Ramos (cell line): ENCODE data around the gene GTF2A1.
"Not testable (repeated sequence)": the region's sequence is repeated elsewhere in the genome, so short reads cannot be mapped to it uniquely, and the experiment has no call there.

Experiments used
- in situ Hi-C: fragments of 300-500 bp; cut with MboI; formaldehyde crosslinking; loops from one replicate; pipeline ENCODE4 v1.14.3; 2022; ENCODE audit warnings: low sequenced_read_pairs; ENCODE audit not compliant: unreplicated experiment

Gene GTF2A1

DNA sequence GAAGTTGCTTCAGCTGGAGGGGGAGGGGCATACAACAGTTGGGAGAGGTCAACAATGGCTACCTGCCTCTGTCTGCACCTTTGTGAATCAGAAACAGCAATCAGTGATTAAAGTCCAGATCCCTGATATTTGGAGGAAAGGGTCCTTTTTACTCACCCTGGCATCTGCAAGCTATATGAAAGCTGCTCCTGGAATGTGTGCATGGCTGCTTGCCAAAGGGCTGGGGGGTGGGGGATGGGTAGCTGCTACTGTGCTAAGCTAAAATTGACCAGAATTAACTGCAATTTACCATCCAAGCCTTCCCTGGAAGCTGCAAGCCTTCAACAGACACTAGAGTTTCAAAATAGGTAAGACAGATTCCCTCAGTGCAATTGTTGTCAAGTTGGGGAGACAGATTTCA, 13.5 kb upstream of the GTF2A1 start:
- in situ Hi-C loops = no loop called here

DNA sequence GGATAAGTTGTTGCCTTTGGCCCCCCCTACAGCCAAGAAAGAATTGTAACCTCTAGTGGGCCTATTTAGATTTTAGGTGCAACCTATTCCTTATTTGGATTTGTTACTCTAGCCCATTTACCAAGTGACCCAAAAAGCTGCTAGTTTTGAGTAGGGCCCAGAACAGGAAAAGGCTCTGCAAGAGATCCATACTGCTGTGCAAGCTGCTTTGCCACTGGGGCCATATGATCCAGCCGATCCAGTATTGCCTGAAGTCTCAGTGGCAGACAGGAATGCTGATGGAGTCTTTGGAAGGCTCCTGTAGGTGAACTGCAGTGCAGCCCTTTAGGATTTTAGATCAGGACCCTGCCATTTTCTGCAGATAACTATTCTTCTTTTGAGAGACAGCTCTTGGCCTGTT, 12.9 kb upstream of the GTF2A1 start:
- in situ Hi-C loops = no loop called here

DNA sequence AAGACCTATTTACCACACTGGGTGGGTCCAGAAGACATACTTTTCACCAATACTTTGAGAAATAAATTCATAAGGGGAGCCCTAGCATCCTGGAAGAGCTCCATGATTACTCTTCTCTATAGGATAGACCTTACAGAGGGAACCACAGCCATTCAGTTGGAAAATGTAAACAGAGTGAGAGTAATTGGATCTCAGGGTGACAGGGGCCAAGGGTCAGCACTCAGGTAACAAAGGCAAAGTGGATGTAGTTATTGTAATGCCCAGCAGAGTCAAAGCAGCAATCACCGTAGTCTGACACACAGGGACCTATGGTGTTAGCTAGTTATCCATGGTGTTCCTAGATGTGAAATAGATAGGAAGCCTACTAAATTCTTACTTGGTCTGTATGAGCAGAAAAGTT, 10.8 kb upstream of the GTF2A1 start:
- in situ Hi-C loops = no loop called here

DNA sequence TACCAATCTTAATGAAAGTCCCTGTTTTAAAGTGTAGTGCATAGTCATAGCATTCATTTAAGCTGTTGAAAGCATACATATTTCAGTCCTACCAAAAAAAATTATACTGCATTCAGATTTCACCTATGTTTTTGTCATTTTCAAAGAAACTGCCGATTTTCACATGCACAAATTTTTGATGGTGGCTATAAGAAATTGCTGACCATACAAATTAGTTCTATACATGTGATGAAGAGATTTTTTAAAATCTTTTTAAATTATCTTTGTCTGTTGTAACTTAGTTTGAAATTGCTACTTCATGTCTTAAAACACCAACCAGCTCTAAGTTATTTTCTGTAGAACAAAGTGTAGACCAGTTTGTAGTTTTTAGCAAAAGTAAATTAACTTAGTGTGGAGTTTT, 3.5 kb upstream of the GTF2A1 start:
- in situ Hi-C loops = no loop called here

DNA sequence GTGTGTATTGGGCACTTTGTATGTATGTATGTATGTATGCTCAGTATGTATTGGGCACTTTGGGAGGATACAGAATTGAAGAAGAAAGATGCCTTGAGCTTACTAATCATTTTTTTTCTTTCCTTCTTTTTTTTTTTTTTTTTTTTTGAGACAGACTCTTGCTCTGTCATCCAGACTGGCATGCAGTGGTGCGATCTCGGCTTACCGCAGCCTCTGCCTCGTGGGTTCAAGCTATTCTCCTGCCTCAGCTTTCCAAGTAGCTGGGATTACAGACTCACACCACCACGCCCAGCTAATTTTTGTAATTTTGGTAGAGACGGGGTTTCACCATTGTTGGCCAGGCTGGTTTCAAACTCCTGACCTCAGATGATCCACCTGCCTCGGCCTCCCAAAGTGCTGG, 3.0 kb upstream of the GTF2A1 start:
- in situ Hi-C loops = not testable (repeated sequence)

DNA sequence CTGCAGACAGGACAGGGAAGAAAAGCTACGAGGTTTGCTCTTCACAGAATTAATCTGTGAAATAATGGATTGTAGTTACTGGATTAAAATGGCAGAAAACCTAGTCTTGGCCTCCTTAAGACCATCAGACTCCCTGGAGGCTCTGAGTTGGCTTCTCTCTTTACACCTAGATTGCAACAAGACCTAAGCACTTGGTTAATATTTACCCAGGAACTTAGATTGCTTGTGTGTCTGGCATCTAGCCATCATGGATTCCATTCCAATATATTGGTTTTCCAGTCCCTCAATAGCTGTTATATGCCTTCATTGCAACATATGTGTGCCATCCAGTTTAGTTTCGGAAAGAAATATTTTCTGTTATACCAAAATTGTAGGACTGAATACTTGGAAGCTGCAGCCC, 1.9 kb upstream of the GTF2A1 start:
- in situ Hi-C loops = no loop called here

DNA sequence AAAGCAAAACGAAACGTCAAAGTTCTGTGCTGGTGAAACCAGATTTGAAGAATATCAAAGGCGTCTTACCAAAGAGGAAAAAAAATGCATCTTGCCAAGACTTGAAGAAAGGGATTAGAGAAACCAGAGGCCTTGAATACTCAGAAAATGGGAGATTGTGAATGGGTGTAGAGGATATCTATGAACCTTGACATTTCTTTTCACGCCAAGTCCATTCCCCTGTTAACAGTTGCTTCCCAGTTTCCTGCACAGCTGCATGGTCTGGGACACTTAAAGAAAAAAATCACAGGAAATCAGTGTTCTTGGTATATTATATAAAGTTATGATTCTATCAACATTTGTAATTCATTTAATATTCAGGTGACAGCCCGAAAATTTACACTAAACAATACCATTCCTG, 1.4 kb upstream of the GTF2A1 start:
- in situ Hi-C loops = no loop called here

DNA sequence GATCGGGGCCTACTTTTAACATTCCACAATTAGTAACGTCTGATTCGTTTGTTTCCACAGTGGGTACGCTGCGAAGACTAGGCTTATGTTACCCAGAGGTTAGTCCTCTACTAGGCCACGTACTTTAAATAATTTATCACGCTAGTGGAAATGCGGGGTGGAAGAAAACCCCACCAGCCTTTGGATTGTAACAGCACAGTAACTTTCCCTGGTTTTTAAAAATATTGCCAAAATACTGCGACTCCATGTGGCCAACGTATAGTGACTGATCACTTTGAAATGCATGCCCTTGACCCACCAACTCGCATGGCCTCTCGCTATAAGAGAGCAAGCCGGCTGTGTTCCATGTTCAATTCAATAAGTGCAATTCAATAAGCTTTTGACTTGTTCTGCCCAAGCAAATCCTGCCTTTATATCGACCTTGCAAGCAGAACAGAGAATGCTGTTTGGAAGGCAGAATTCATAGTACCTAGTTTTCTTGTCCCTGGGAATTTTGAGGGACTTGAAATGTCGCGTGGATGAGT, 882 bp upstream of the GTF2A1 start:
- in situ Hi-C loops = no loop called here

DNA sequence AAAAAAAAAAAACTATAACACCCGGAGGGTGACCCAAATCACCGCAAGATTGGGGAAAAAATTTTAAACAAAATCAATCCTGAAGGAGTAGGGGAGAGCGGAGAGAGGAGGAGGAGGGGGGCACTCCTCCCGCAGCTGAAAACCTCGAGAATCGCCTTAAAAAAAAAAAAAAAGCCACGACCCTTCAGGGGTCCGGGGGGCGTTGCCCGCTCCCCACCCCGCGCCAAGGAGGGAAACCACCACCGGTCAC, 254 bp downstream of the GTF2A1 start:
- in situ Hi-C loops = no loop called here

DNA sequence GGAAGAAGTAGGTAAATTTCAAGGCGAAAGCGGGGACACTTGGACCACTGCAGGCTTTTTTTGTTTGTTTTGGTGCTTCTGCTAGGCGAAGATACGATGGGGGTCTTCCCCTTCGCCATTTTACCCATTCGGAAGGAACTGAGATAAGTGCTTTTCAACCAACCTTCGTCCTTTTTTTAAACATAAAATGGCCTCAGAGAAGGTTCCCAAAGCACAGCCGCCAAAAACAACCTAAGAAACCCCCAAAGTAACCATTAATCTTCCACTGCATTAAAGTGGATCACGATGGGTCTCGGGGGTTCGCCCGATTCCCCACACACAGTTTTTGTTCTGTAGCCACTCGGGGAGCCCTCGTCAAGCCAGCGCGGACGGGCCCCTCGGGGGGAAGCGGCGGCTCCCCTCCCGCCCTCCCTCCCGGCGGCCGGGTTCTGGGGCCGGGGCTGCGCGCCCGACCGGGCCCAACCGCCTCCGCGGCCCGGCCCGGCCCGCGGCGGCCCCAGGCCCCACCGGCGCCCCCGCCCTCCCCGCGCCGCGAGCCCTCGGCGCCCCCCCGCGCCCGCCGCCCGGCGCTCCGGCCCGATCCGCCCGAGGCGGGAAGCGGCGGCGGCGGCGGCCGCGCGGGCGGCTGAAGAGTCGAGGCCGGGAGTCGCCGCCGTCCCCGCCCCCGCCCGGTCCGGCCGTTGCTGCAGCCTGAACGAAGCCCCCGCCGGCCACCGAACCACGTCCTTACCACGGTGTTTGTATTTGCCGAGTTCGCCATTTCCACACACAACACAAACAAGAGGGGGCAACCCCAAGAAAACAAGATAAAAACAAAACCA, 790 bp downstream of the GTF2A1 start:
- in situ Hi-C loops = no loop called here

DNA sequence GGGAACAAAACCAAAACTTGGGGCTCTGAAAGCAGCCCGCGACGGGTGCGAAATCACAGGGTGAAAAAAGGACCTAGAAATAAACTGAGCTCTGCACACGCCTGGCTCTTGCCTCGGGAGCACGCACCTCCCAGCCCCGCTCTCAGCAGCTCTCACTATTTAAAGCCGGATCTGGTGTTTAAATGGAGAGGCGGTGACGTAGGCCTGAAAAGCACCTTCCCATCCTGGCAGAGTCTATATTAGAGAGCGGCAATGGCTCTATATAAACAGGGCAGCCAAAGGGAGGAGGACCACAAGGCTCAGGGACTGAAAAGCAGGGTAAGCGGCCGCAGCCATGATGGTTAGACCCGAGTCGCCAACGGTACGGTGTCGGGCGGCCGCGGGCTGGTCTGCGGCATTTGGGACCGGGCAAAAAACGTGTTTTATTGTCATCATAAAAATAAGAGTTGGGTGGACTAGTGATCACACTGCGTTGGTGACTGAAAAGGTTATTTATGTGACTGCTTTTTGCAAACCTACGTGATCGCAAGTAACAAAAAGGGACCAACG, 1.5 kb downstream of the GTF2A1 start:
- in situ Hi-C loops = no loop called here

DNA sequence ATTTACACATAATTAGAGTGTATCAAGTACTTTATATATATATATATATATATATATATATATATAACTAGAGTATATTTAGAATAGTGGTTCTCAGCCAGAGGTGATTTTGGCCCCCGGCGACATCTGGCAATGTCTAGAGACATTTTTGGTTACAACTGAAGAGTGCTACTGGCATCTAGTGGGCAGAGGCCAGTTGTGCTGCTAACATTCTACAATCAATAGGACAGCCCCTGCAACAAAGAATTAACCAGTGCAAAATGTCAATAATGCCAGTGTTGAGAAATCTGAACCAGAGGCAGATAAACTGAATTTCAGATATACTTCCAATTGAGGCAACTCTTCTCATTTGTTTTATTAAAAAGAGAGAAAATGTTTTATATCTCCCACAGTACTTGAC, 8.9 kb downstream of the GTF2A1 start:
- in situ Hi-C loops = no loop called here

DNA sequence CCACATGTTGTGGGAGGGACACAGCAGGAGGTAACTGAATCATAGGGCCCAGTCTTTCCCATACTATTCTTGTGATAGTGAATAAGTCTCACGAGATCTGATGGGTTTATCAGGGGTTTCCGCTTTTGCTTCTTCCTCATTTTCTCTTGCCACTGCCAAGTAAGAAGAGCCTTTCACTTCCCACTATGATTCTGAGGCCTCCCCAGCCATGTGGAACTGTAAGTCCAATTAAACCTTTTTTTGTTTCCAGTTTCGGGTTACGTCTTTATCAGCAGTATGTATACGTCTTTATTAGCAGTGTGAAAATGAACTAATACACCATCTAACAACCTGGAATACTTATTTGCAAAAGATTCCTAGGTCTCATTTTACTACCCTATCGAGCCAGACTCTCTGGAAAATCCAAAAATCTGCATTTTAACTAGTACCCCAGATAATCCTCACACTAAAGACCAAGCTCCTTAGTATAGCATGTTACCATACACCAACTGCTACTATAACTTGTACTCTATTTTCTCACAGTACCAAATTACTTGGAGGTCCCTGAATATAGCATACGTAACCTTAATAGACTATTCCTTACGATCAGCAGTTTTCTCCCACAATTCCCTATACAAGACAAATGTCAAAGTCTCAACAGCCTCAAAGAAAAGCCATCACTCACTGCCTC, 11.5 kb downstream of the GTF2A1 start:
- in situ Hi-C loops = no loop called here

DNA sequence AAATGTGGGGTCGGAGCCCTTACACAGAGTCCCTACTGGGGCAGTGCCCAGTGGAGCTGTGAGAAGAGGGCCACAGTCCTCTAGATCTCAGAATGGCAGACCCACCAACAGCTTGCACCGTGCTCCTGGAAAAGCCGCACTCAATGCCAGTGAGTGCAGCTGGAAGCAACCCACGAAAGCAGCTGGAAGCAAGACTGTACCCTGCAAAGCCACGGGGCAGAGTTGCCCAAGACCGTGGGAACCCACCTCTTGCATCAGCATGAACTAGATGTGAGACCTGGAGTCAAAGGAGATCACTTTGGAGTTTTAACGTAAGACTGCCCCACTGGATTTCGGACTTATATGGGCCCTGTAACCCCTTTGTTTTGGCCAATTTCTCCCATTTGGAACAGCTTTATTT, 12.3 kb downstream of the GTF2A1 start:
- in situ Hi-C loops = no loop called here

DNA sequence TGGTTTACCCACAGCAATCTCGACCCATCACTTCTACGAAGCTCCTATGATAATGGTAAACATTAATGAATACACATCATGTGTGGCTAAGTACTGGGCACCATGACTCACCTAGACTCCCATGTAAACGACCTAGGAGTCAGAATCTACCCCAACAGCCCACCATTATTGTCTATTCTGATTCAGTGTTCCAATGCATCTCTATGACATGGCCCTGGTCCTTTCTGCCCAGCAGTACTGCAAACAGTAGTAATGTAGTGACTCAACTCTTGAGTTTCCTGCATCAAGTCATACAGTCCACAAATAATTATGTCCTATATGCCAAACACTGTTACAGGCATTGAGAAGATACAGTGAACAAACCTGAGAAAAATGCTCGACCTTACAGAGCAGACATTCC, 14.6 kb downstream of the GTF2A1 start:
- in situ Hi-C loops = no loop called here

DNA sequence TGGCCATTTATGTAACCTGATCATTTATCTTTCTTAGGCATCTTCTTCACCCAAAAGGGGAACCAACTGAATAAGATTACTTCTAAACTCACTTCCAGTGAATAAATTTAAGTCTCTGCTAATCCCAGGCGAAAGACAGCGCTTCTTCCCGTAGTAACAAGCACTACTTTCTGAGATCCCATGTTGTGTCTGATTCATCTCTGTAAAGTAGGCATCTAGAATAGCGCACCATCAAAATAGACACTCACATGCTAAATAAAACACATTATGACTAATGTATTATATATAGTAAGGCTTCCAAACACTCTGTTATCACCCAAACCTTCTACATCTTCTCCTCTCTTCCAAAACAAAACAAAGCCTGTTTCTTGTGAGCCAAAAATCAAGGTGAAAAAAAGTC, 15.1 kb downstream of the GTF2A1 start:
- in situ Hi-C loops = no loop called here

DNA sequence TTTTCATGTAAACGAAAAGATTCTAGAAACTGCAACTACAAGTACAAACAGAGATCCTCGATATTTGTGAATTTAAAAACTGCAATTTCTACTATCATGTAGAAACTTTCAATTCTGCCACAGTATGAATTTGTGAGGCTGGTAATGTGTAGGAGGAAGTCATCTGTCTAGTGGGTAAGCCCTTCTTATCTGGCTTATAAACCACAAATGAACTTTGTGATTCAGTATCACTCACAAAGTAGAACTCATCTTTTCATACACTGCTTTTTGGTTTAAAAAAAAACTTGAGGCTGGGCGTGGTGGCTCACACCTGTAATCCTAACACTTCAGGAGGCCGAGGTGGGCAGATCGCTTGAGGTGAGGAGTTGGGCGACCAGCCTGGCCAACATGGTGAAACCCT, 20.7 kb downstream of the GTF2A1 start:
- in situ Hi-C loops = no loop called here

DNA sequence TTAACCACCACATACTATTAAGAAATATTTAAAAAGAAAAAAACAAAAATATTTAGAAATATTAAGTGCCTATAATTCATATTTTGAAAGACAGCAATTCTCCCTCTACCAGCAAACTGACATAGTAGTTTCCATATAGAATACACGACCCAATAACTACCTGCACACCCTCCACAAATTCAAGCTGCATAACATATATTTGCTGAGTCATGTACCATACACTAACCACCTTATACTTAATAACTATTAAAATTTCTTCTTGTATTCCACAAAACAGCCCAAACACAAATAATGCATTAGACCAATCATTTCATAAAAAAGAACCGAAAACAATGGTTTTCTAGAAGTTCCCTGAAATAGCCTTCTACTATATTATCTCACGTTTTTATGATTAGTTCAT, 21.7 kb downstream of the GTF2A1 start:
- in situ Hi-C loops = no loop called here

DNA sequence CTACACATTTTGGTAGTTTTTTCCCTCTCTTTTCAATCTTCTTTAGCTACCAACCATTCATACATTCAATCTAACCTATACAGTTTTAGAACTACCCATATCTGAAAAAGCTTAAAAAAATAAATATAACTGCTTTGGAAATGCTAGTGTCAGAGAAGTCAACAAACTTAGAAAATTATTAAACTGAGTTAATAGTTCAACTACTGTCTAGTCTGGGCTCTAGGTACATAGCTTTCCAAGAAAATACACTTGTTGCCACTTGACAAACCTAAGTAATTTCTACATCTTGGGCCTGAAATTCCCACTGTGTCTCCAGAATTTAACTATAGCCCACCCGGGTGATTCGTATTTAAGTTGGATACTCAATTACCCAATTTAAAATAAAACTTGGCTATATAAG, 22.1 kb downstream of the GTF2A1 start:
- in situ Hi-C loops = no loop called here

DNA sequence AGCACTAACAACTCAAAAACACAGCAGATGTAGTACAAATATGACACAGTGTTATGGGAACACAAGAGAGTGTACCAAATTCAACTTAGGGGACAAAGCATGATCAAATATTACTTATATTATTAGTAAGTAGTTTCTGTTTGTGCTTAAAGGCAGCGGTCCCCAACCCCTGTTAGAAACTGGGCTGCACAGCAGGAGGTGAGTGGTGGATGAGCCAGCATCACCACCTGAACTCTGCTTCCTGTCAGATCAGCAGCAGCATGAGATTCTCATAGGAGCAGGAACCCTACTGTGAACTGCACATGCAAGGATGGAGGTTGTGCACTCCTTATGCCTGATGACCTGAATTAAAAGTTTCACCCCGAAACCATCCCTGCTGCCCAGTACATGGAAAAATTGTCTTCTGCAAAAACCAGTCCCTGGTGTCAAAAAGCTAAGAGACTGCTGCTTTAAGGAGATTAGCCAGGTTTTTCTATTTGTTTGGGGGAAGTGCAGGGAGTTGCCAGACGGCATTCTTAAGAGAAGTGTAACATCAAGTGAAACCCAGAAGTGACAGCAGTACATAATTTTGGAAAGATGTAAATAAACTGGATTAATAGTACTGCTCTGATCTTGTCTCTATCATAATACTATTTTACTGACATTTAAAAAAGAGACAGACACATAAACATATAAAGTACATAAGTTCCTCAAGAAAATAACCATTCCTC, 26.7 kb downstream of the GTF2A1 start:
- in situ Hi-C loops = no loop called here

DNA sequence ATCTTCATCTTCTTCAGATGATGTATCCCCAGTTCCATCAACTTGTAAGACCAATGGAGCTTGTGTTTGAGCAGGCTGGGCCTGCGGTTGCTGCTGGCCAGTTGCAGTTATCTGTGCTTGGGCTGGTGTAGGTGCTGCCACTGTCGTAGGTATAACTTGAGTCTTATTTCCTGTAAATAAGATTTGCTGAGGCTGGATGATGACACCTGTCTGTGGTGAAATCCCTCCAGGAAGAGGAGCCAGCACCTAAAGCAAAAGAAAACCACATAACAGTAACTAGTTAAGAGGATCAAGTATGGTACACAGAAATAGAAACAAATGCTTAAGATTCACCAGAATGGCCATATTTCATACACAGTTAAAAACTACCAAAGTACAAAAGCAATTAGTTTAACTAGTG, 28.2 kb downstream of the GTF2A1 start:
- in situ Hi-C loops = no loop called here
